ENCODE measurements around the gene POC1A. TPM values are rescaled to one million over a fixed set of nuclear protein-coding genes. Genes with fewer than 3 reads are reported as not detected.

The POC1A gene
- polyA plus RNA-seq, 1 donor (not counting 4 experiments of a cell fraction or from before 2014, with no cell fraction given) = 11.5 TPM

GRCh38 chr3:52143616-52144015, 10.6 kb downstream of the POC1A start:
- Histone ChIP-seq H3K4me1 (ENCODE audit: control insufficient read depth, extremely low read depth, insufficient read depth, low read length) (peaks cover 10% of the 10 kb centered on the region), H3K27me3 (ENCODE audit: control insufficient read depth, extremely low read depth, insufficient read depth, low read length) (no peaks in the 10 kb centered on the region), H3K9me3 (ENCODE audit: control insufficient read depth, low read depth, low read length) (no peaks in the 10 kb centered on the region), H4K20me1 (ENCODE audit: control insufficient read depth, extremely low read depth, insufficient read depth, low read length) (no peaks in the 10 kb centered on the region), H3K4me3 (ENCODE audit: control insufficient read depth in 2 of 3, extremely low read depth in 1 of 3, insufficient read depth in 2 of 3, low read depth in 1 of 3, low read length in 3 of 3) (no peak overlapping the region), H3K9me1 (ENCODE audit: control insufficient read depth, extremely low read depth, insufficient read depth, low read length) (no peaks in the 10 kb centered on the region), H2AFZ (ENCODE audit: control insufficient read depth, low read length) (no peak overlapping the region), H3K9ac (ENCODE audit: control insufficient read depth, extremely low read depth, insufficient read depth, low read length) (no peak overlapping the region), H3K36me3 (ENCODE audit: control insufficient read depth in 2 of 2, extremely low read depth in 1 of 2, insufficient read depth in 2 of 2, low read length in 2 of 2) (peaks cover 1 to 27% of the 10 kb centered on the region in 2 experiments), H3K27ac (ENCODE audit: control insufficient read depth, insufficient read depth, low read length) (no peak overlapping the region), H3K4me2 (ENCODE audit: control insufficient read depth, extremely low read depth, insufficient read depth, low read depth, low read length) (no peak overlapping the region), H3K79me2 (ENCODE audit: control insufficient read depth, insufficient read depth, low read length) (no peaks in the 10 kb centered on the region)
- TF ChIP-seq CTCF (optimal IDR thresholded peaks at IDR 0.05 in 1 of 3, IDR thresholded peaks at IDR 0.05 in 1 of 3, conservative IDR thresholded peaks at IDR 0.05 in 1 of 3; ENCODE audit: extremely low read depth in 1 of 3, insufficient read depth in 2 of 3, low read length in 3 of 3) = no peak
- TF ChIP-seq EZH2 (IDR thresholded peaks at IDR 0.05; ENCODE audit: low read length) = peak; percentile 27
- dilution Hi-C loops (cut with MboI; ENCODE audit: extremely low pct_ligation_motif_present, low sequenced_read_pairs) = no loop called here
- no peak for DNase-seq (ENCODE audit: low read depth, low spot score)
- FAIRE-seq = no peak

- peaks cover 2 to 24% of the 10 kb centered on the region in 2 experiments for H3K36me3 ChIP-seq (ENCODE audit: control insufficient read depth in 2 of 2, extremely low read depth in 1 of 2, insufficient read depth in 2 of 2, low read length in 2 of 2)
- no peak overlapping the region for H3K27ac ChIP-seq (ENCODE audit: control insufficient read depth, insufficient read depth, low read length)
- dilution Hi-C loops (cut with MboI; ENCODE audit: extremely low pct_ligation_motif_present, low sequenced_read_pairs) = no loop called here
Observed at GRCh38 chr3:52143156-52143555, 11.1 kb downstream of the POC1A start.

More at GRCh38 chr3:52143156-52143555, 11.1 kb downstream of the POC1A start:
- H2AFZ ChIP-seq (ENCODE audit: control insufficient read depth, low read length) = no peak overlapping the region
- no peaks in the 10 kb centered on the region for H4K20me1 ChIP-seq (ENCODE audit: control insufficient read depth, extremely low read depth, insufficient read depth, low read length)
- no peak overlapping the region for H3K4me2 ChIP-seq (ENCODE audit: control insufficient read depth, extremely low read depth, insufficient read depth, low read depth, low read length)
- H3K4me3 ChIP-seq (ENCODE audit: control insufficient read depth in 2 of 3, extremely low read depth in 1 of 3, insufficient read depth in 2 of 3, low read depth in 1 of 3, low read length in 3 of 3) = no peak overlapping the region
- H3K27me3 ChIP-seq (ENCODE audit: control insufficient read depth, extremely low read depth, insufficient read depth, low read length) = no peaks in the 10 kb centered on the region
- H3K9ac ChIP-seq (ENCODE audit: control insufficient read depth, extremely low read depth, insufficient read depth, low read length) = no peak overlapping the region
- FAIRE-seq (no peak), DNase-seq (ENCODE audit: low read depth, low spot score) (no peak)
- H3K9me1 ChIP-seq (ENCODE audit: control insufficient read depth, extremely low read depth, insufficient read depth, low read length) = no peaks in the 10 kb centered on the region
- H3K4me1 ChIP-seq (ENCODE audit: control insufficient read depth, extremely low read depth, insufficient read depth, low read length) = peaks cover 10% of the 10 kb centered on the region
- no peaks in the 10 kb centered on the region for H3K79me2 ChIP-seq (ENCODE audit: control insufficient read depth, insufficient read depth, low read length)
- H3K9me3 ChIP-seq (ENCODE audit: control insufficient read depth, low read depth, low read length) = no peaks in the 10 kb centered on the region
- TF ChIP-seq CTCF (optimal IDR thresholded peaks at IDR 0.05 in 1 of 3, IDR thresholded peaks at IDR 0.05 in 1 of 3, conservative IDR thresholded peaks at IDR 0.05 in 1 of 3; ENCODE audit: extremely low read depth in 1 of 3, insufficient read depth in 2 of 3, low read length in 3 of 3) = no peak
- no peak for TF ChIP-seq EZH2 (IDR thresholded peaks at IDR 0.05; ENCODE audit: low read length)

Data from keratinocyte (primary cell).